Neuronal stem cell (in vitro differentiated cells): ENCODE data around the gene TMEM201.

Experiments
- DNase-seq: peaks from one replicate; pipeline ENCODE4 v3.0.0-alpha.2; 2013; ENCODE audit warnings: low spot score
- H2AFZ ChIP-seq: one replicate; pipeline ENCODE4 v1.6.1; 2013; ENCODE audit warnings: mild to moderate bottlenecking, low read length, inconsistent platforms
- H2AK5ac ChIP-seq: 2 replicates; pipeline ENCODE4 v1.6.1; 2013; ENCODE audit warnings: low read depth, mild to moderate bottlenecking, inconsistent platforms, low read length, moderate library complexity, mixed read lengths
- H2BK120ac ChIP-seq: 2 replicates; pipeline ENCODE4 v1.6.1; 2013; ENCODE audit warnings: low read depth, mild to moderate bottlenecking, inconsistent platforms, low read length, moderate library complexity, mixed read lengths
- H2BK12ac ChIP-seq: one replicate; pipeline ENCODE4 v1.6.1; 2013; ENCODE audit warnings: low read length, inconsistent platforms
- H2BK15ac ChIP-seq: 2 replicates; pipeline ENCODE4 v1.6.1; 2013; ENCODE audit warnings: mild to moderate bottlenecking, low read length, inconsistent platforms, mixed read lengths
- H2BK5ac ChIP-seq: one replicate; pipeline ENCODE4 v1.6.1; 2013; ENCODE audit warnings: inconsistent platforms, mild to moderate bottlenecking, low read length, moderate library complexity
- H3K14ac ChIP-seq: one replicate; pipeline ENCODE4 v1.6.1; 2013; ENCODE audit warnings: low read length, inconsistent platforms
- H3K18ac ChIP-seq: 2 replicates; pipeline ENCODE4 v1.6.1; 2013; ENCODE audit warnings: low read length, inconsistent platforms
- H3K23ac ChIP-seq: 2 replicates; pipeline ENCODE4 v1.6.1; 2013; ENCODE audit warnings: low read depth, mild to moderate bottlenecking, mixed read lengths, low read length, inconsistent platforms; ENCODE audit not compliant: poor library complexity
- H3K27ac ChIP-seq: replicated peaks from 3 replicates; pipeline ENCODE4 v1.5.1; 2013; ENCODE audit warnings: low read length, inconsistent platforms
- H3K27me3 ChIP-seq, 3 experiments: 2 replicates each; pipeline ENCODE4 v1.6.1; 2013; ENCODE audit warnings: low read length in 3 of 3, mild to moderate bottlenecking in 2 of 3, inconsistent platforms in 1 of 3, low read depth in 1 of 3, mixed read lengths in 1 of 3, moderate library complexity in 1 of 3; ENCODE audit not compliant: control insufficient read depth in 3 of 3, insufficient read depth in 3 of 3
- H3K36me3 ChIP-seq, 2 donors: replicated peaks in 1 of 2; 2 replicates each; pipeline ENCODE4 v1.6.1; 2013; ENCODE audit warnings: low read length in 2 of 2; ENCODE audit not compliant: control insufficient read depth in 2 of 2, insufficient read depth in 2 of 2
- H3K4ac ChIP-seq: 2 replicates; pipeline ENCODE4 v1.6.1; 2013; ENCODE audit warnings: inconsistent platforms, mild to moderate bottlenecking, low read length, moderate library complexity
- H3K4me1 ChIP-seq, 2 donors: 1 replicate in 1 of 2; 2 replicates in 1 of 2; pipeline ENCODE4 v1.6.1; 2013; ENCODE audit warnings: low read length in 2 of 2, low read depth in 1 of 2; ENCODE audit not compliant: control insufficient read depth in 2 of 2, insufficient read depth in 1 of 2
- H3K4me2 ChIP-seq: one replicate; pipeline ENCODE4 v1.6.1; 2013; ENCODE audit warnings: mild to moderate bottlenecking, low read length, inconsistent platforms; ENCODE audit not compliant: insufficient read depth, poor library complexity, severe bottlenecking
- H3K4me3 ChIP-seq, 2 donors: 2 replicates each; pipeline ENCODE4 v1.5.1; 2013; ENCODE audit warnings: low read length in 2 of 2, mild to moderate bottlenecking in 2 of 2, inconsistent platforms in 1 of 2, moderate library complexity in 1 of 2
- H3K79me1 ChIP-seq: one replicate; pipeline ENCODE4 v1.6.1; 2013; ENCODE audit warnings: low read depth, mild to moderate bottlenecking, inconsistent platforms, low read length, moderate library complexity
- H3K9ac ChIP-seq: one replicate; pipeline ENCODE4 v1.6.1; 2013; ENCODE audit warnings: mild to moderate bottlenecking, low read depth, low read length, inconsistent platforms; ENCODE audit not compliant: poor library complexity
- H3K9me3 ChIP-seq, 2 donors: replicated peaks in 1 of 2; 2 replicates each; pipeline versions ENCODE3 to v1.6.1; 2013; ENCODE audit warnings: low read length in 2 of 2, mild to moderate bottlenecking in 2 of 2, inconsistent platforms in 1 of 2, low read depth in 1 of 2, mixed read lengths in 1 of 2, moderate library complexity in 1 of 2; ENCODE audit not compliant: control insufficient read depth in 2 of 2, insufficient read depth in 1 of 2
- H4K8ac ChIP-seq: one replicate; pipeline ENCODE4 v1.6.1; 2013; ENCODE audit warnings: low read depth, mild to moderate bottlenecking, inconsistent platforms, low read length, moderate library complexity
- H4K91ac ChIP-seq: one replicate; pipeline ENCODE4 v1.6.1; 2013; ENCODE audit warnings: low read length, low read depth, mild to moderate bottlenecking, inconsistent platforms; ENCODE audit not compliant: poor library complexity
- WGBS, 2 donors: extraction: QIAGEN DNeasy Blood & Tissue Kit; methylation state at CpG; one replicate each; pipeline ENCODE4 v1.1.7; 2013; ENCODE audit warnings: missing lambda C conversion rate in 2 of 2, mixed read lengths in 1 of 2; ENCODE audit not compliant: insufficient read length in 2 of 2, insufficient replicate concordance in 1 of 2; ENCODE audit errors: extremely low coverage in 2 of 2; 5-methylcytosine and 5-hydroxymethylcytosine counted together

Gene TMEM201

DNA sequence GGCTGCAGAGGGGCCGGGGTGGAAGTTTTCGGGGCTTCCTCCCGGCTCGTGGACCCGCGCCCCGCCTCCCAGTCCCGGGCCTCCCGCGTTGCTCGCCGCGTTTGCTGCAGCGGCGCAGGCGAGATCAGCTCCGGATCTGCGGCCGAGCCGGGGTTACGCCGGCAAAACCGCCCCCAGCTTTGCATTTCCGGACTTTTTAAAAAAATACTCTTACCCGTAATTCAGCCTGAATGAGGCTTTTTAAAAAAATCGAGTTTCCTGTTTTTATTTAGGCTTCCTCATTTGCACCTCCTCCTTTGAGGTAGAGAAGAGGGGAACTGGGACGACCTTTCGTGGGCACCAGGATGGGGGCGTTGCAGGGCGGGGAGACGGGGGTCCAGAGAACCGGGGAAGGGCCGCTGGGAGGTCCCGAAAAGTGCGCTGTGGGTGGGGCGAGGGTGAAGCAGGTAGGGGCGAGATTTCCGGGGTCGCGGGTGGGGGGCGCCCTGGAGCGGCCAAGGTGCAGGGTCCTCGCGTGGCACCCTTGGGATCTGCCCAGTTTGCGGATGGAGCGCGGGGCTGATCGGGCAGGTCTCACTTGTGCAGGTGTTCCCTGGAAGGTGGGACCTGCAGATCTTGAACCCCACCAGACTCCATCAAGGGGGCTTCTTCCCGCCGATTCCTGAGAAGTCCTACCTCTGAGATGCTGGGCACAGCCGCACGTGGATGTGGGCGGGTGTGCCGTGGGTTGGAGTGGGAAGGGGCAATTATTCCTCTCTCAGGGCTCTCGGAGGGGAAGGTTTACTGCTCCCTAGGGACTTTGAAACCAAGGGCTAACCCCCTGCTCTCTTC lies 63.9 kb downstream of the TMEM201 start:
- H4K91ac ChIP-seq: no peak overlapping the region
- DNase-seq: no peak
- H2BK12ac ChIP-seq: no peak overlapping the region
- H3K4ac ChIP-seq: no peak overlapping the region
- H2BK120ac ChIP-seq: no peak overlapping the region
- no peaks in the 10 kb centered on the region for H3K36me3 ChIP-seq
- peak overlapping the region; percentile 56 for H3K23ac ChIP-seq
- WGBS, 2 donors: no CpG with 5 or more reads among the region's 55 CpGs
- no peaks in the 10 kb centered on the region for H3K79me1 ChIP-seq
- H2BK15ac ChIP-seq: no peak overlapping the region
- peak overlapping the region; percentile 78 for H3K18ac ChIP-seq
- H3K4me2 ChIP-seq: peak overlapping the region; percentile 87
- H3K27me3 ChIP-seq: peaks cover 0 to 91% (median 24%) of the 10 kb centered on the region in 3 experiments
- no peak overlapping the region for H4K8ac ChIP-seq
- H3K4me3 ChIP-seq: peak overlapping the region; percentile 25 to 83
- peaks cover 3% of the 10 kb centered on the region in 2 donors for H3K4me1 ChIP-seq
- no peak overlapping the region for H2AK5ac ChIP-seq
- H3K14ac ChIP-seq: no peak overlapping the region
- H3K27ac ChIP-seq: no peak overlapping the region
- peak overlapping the region; percentile 83 for H3K9ac ChIP-seq
- H3K9me3 ChIP-seq: no peaks in the 10 kb centered on the region
- peak overlapping the region; percentile 89 for H2AFZ ChIP-seq
- peak overlapping the region; percentile 27 for H2BK5ac ChIP-seq

DNA sequence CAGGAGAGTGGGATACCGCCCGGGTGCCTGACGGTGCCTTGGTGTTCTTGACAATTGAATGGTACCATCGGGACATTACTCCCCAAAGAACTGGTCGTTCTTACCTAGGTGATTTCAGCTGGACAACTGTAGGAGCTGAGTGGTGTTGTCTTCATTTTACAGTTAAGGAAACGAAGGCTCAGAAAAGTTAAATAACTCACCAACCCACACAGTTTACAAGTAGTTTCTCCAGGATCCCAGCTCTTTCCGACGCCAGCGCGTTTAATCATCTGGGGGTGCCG lies 64.4 kb downstream of the TMEM201 start:
- H3K79me1 ChIP-seq: no peaks in the 10 kb centered on the region
- H2BK120ac ChIP-seq: no peak overlapping the region
- H3K36me3 ChIP-seq: no peaks in the 10 kb centered on the region
- no peak overlapping the region for H2BK5ac ChIP-seq
- H4K8ac ChIP-seq: no peak overlapping the region
- no peak overlapping the region for H2AFZ ChIP-seq
- H3K18ac ChIP-seq: no peak overlapping the region
- peaks cover 3% of the 10 kb centered on the region in 2 donors for H3K4me1 ChIP-seq
- no peaks in the 10 kb centered on the region for H3K9me3 ChIP-seq
- no peak overlapping the region for H2BK12ac ChIP-seq
- no peak overlapping the region for H3K14ac ChIP-seq
- WGBS, 2 donors: no CpG with 5 or more reads among the region's 11 CpGs
- no peak overlapping the region for H3K4me3 ChIP-seq
- no peak overlapping the region for H3K27ac ChIP-seq
- no peak overlapping the region for H2AK5ac ChIP-seq
- peaks cover 0 to 92% (median 24%) of the 10 kb centered on the region in 3 experiments for H3K27me3 ChIP-seq
- no peak overlapping the region for H2BK15ac ChIP-seq
- H3K9ac ChIP-seq: no peak overlapping the region
- no peak overlapping the region for H3K4me2 ChIP-seq
- no peak for DNase-seq
- H3K23ac ChIP-seq: no peak overlapping the region
- H4K91ac ChIP-seq: no peak overlapping the region
- H3K4ac ChIP-seq: no peak overlapping the region

DNA sequence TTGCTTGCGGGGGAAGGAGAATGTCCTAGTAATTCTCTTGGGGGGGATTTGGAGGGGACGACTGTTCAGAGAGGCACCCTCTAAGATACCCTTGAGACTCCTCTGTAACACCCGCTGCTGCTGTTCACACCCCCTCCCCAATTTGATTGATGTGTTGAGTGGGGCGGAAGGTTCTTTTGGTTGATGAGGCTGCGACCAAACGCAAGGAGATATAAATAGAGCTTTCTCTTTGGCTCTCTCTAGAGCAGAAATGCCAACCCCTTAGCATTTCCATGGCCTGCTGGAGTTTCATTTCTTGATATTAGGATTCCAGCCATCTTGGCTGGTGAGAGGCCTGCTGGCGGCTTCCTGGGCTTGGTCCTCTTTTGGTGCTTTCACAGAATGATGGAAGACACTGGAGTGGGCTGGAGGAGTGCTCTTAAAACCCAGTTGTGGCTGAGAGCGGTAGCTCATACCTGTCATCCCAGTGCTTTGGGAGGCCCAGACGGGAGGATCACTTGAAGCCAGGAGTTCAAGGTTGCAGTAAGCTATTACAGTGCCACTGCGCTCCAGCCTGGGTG lies 64.9 kb downstream of the TMEM201 start:
- Histone ChIP-seq H3K79me1 (no peaks in the 10 kb centered on the region), H2BK15ac (no peak overlapping the region), H3K9ac (no peak overlapping the region), H3K14ac (no peak overlapping the region), H3K4ac (no peak overlapping the region), H2BK5ac (no peak overlapping the region), H3K9me3 (no peaks in the 10 kb centered on the region), H4K8ac (no peak overlapping the region), H2AK5ac (no peak overlapping the region), H2AFZ (no peak overlapping the region), H3K4me1 (peaks cover 3% of the 10 kb centered on the region in 2 donors), H3K36me3 (no peaks in the 10 kb centered on the region), H2BK12ac (no peak overlapping the region), H3K4me3 (no peak overlapping the region), H3K23ac (no peak overlapping the region), H3K27me3 (peaks cover 0 to 89% (median 24%) of the 10 kb centered on the region in 3 experiments), H3K18ac (no peak overlapping the region), H3K27ac (no peak overlapping the region), H2BK120ac (no peak overlapping the region), H3K4me2 (no peak overlapping the region), H4K91ac (no peak overlapping the region)
- DNase-seq: no peak
- no CpG with 5 or more reads among the region's 10 CpGs for WGBS, 2 donors

- no peak overlapping the region for H4K8ac ChIP-seq
- peaks cover 0 to 87% (median 24%) of the 10 kb centered on the region in 3 experiments for H3K27me3 ChIP-seq
- DNase-seq: no peak
- H3K9me3 ChIP-seq: no peaks in the 10 kb centered on the region
- no peak overlapping the region for H3K4me2 ChIP-seq
- no peak overlapping the region for H3K9ac ChIP-seq
- no peak overlapping the region for H3K4ac ChIP-seq
- H2BK120ac ChIP-seq: no peak overlapping the region
- H3K36me3 ChIP-seq: no peaks in the 10 kb centered on the region
- no CpG with 5 or more reads among the region's 25 CpGs for WGBS, 2 donors
- H3K4me3 ChIP-seq: no peak overlapping the region
- H3K18ac ChIP-seq: no peak overlapping the region
- H2AK5ac ChIP-seq: no peak overlapping the region
- H3K4me1 ChIP-seq: peaks cover 3% of the 10 kb centered on the region in 2 donors
- H2BK5ac ChIP-seq: no peak overlapping the region
- no peaks in the 10 kb centered on the region for H3K79me1 ChIP-seq
- no peak overlapping the region for H2AFZ ChIP-seq
- no peak overlapping the region for H4K91ac ChIP-seq
- no peak overlapping the region for H3K23ac ChIP-seq
- no peak overlapping the region for H2BK12ac ChIP-seq
- no peak overlapping the region for H2BK15ac ChIP-seq
- H3K14ac ChIP-seq: no peak overlapping the region
- H3K27ac ChIP-seq: no peak overlapping the region
These were observed 65.5 kb downstream of the TMEM201 start for GRCh38 chr1:9654051-9654833.
